ENCODE results near the gene PCDHA7.
A peak's percentile ranks its signal among the peaks of the same experiment; 100 is the strongest.
"Not testable (repeated sequence)": the region's sequence is repeated elsewhere in the genome, so short reads cannot be mapped to it uniquely, and the experiment has no call there.

The PCDHA7 gene

DNA sequence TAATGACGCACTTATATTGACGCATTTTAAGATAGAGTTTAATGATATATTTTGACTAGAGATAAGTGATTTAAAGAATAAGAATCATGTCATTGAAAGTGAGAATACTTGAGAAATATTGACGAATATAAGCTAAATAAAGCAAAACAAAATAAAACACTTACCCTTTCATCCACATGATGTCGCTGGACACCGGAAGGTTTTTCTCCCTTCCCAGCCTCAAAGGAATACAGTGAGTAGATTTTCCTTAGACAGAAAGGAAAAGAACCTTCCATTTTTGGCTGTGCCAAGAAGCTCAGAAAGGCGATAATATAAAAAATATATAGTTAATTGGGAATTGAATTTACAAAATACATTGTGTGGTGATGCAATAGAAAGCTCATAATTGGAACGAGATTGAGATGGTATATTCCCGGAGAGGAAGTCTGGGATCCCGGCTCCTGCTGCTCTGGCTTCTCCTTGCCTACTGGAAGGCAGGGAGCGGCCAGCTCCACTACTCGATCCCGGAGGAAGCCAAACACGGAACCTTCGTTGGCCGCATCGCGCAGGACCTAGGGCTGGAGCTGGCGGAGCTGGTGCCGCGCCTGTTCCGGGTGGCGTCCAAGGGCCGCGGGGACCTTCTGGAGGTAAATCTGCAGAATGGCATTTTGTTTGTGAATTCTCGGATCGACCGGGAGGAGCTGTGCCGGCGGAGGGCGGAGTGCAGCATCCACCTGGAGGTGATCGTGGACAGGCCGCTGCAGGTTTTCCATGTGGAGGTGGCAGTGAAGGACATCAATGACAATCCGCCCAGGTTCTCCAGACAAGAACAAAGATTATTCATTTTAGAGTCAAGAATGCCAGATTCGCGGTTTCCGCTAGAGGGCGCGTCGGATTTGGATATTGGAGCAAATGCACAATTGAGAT lies 12.4 kb upstream of the PCDHA7 start, which contains the start of gene PCDHA5:
Gene PCDHA5 (plus strand): TSS at position 239 of the 906 bp plus-strand sequence.
- DNase-seq (ENCODE audit: low read depth), result no peak
- H3K4me3 ChIP-seq (ENCODE audit: low read depth, low read length), result no peak within 1 kb of the TSS

DNA sequence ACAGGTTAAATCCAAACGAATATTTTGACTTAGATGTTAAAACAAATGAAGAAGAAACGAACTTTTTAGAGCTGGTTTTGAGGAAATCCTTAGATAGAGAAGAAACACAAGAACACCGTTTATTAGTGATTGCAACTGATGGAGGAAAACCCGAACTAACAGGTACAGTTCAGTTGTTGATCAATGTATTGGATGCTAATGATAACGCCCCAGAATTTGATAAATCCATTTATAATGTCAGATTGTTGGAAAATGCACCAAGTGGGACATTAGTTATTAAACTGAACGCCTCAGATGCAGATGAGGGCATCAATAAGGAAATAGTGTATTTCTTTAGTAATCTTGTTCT lies 11.8 kb upstream of the PCDHA7 start:
- no peak overlapping the region for H3K4me3 ChIP-seq (ENCODE audit: low read depth, low read length)
- DNase-seq (ENCODE audit: low read depth), result no peak

DNA sequence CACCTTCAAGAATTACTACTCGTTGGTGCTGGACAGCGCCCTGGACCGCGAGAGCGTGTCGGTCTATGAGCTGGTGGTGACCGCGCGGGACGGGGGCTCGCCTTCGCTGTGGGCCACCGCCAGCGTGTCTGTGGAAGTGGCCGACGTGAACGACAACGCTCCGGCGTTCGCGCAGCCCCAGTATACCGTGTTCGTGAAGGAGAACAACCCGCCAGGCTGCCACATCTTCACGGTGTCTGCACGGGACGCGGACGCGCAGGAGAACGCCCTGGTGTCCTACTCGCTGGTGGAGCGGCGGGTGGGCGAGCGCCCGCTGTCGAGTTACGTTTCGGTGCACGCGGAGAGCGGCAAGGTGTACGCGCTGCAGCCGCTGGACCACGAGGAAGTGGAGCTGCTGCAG lies 11.1 kb upstream of the PCDHA7 start:
- not testable (repeated sequence) for DNase-seq (ENCODE audit: low read depth); H3K4me3 ChIP-seq (ENCODE audit: low read depth, low read length)

DNA sequence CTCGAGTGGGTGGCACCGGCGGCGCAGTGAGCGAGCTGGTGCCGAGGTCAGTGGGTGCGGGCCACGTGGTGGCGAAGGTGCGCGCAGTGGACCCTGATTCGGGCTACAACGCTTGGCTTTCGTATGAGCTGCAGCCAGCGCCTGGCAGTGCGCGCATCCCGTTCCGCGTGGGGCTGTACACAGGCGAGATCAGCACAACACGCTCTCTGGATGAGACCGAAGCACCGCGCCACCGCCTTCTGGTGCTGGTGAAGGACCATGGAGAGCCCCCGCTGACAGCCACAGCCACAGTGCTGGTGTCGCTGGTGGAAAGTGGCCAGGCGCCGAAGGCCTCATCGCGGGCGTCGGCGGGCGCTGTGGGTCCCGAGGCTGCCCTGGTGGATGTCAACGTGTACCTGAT lies 10.6 kb upstream of the PCDHA7 start:
- no peak for DNase-seq (ENCODE audit: low read depth)

DNA sequence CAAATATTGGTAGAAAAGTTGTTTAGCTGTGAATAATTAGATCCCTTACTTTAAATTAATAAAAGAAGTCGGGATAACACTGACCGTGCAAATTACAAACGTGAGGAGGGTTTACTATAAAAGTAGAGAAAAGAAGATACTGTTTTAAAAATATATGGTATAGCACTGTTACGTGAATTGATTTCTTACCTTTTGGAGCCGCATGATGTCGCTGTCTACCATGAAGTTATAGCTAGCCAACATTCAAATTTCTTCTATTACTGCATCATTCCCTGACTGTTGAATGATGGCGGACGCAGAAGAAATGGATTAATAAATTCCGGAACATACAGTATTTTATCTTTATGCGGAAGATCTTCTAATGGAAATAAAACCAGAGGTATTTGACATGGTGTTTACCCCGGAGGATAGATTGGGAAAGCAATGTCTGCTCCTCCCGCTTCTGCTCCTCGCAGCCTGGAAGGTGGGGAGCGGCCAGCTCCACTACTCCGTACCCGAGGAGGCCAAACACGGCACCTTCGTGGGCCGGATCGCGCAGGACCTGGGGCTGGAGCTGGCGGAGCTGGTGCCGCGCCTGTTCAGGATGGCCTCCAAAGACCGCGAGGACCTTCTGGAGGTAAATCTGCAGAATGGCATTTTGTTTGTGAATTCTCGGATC lies 6.2 kb upstream of the PCDHA7 start, which contains the start of gene PCDHA6:
Gene PCDHA6 (plus strand): TSS at position 257 of the 658 bp plus-strand sequence. CDS start 132 bp downstream, at position 389.
- no peak for DNase-seq (ENCODE audit: low read depth)
- H3K4me3 ChIP-seq (ENCODE audit: low read depth, low read length), result peak within 1 kb of the TSS; percentile 23

More for the DNA sequence above, 10.6 kb upstream of the PCDHA7 start:
- H3K4me3 ChIP-seq (ENCODE audit: low read depth, low read length), result no peak overlapping the region

DNA sequence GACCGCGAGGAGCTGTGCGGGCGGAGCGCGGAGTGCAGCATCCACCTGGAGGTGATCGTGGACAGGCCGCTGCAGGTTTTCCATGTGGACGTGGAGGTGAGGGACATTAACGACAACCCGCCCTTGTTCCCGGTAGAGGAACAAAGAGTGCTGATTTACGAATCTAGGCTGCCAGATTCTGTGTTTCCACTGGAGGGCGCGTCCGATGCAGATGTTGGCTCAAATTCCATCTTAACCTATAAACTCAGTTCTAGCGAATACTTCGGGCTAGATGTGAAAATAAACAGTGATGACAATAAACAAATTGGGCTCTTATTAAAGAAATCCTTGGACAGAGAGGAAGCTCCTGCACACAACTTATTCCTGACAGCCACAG lies 5.7 kb upstream of the PCDHA7 start:
- H3K4me3 ChIP-seq (ENCODE audit: low read depth, low read length), result no peak overlapping the region
- no peak for DNase-seq (ENCODE audit: low read depth)

DNA sequence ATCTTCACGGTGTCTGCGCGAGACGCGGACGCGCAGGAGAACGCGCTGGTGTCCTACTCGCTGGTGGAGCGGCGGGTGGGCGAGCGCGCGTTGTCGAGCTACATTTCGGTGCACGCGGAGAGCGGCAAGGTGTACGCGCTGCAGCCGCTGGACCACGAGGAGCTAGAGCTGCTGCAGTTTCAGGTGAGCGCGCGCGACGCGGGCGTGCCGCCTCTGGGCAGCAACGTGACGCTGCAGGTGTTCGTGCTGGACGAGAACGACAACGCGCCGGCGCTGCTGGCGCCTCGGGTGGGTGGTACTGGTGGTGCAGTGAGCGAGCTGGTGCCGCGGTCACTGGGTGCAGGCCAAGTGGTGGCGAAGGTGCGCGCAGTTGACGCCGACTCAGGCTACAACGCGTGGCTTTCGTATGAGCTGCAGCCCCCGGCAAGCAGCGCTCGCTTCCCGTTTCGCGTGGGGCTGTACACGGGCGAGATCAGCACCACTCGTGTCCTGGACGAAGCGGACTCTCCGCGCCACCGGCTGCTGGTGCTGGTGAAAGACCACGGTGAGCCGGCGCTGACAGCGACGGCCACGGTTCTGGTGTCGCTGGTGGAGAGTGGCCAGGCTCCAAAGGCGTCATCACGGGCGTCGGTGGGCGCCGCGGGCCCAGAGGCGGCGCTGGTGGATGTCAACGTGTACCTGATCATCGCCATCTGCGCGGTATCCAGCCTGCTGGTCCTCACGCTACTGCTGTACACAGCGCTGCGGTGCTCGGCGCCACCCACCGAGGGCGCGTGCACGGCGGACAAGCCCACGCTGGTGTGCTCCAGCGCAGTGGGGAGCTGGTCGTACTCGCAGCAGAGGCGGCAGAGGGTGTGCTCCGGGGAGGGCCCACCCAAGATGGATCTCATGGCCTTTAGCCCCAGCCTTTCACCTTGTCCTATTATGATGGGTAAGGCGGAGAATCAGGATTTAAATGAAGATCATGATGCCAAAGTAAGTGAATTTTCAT lies 4.3 kb upstream of the PCDHA7 start:
- not testable (repeated sequence) for H3K4me3 ChIP-seq (ENCODE audit: low read depth, low read length); DNase-seq (ENCODE audit: low read depth)

DNA sequence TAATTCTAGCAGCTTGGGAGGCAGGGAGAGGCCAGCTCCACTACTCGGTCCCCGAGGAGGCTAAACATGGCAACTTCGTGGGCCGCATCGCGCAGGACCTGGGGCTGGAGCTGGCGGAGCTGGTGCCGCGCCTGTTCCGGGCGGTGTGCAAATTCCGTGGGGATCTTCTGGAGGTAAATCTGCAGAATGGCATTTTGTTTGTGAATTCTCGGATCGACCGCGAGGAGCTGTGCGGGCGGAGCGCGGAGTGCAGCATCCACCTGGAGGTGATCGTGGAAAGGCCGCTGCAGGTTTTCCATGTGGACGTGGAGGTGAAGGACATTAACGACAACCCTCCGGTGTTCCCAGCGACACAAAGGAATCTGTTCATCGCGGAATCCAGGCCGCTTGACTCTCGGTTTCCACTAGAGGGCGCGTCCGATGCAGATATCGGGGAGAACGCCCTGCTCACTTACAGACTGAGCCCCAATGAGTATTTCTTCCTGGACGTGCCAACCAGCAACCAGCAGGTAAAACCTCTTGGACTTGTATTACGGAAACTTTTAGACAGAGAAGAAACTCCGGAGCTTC lies 455 bp downstream of the PCDHA7 start:
- not testable (repeated sequence) for DNase-seq (ENCODE audit: low read depth)
- peak overlapping the region; percentile 26 for H3K4me3 ChIP-seq (ENCODE audit: low read depth, low read length)

DNA sequence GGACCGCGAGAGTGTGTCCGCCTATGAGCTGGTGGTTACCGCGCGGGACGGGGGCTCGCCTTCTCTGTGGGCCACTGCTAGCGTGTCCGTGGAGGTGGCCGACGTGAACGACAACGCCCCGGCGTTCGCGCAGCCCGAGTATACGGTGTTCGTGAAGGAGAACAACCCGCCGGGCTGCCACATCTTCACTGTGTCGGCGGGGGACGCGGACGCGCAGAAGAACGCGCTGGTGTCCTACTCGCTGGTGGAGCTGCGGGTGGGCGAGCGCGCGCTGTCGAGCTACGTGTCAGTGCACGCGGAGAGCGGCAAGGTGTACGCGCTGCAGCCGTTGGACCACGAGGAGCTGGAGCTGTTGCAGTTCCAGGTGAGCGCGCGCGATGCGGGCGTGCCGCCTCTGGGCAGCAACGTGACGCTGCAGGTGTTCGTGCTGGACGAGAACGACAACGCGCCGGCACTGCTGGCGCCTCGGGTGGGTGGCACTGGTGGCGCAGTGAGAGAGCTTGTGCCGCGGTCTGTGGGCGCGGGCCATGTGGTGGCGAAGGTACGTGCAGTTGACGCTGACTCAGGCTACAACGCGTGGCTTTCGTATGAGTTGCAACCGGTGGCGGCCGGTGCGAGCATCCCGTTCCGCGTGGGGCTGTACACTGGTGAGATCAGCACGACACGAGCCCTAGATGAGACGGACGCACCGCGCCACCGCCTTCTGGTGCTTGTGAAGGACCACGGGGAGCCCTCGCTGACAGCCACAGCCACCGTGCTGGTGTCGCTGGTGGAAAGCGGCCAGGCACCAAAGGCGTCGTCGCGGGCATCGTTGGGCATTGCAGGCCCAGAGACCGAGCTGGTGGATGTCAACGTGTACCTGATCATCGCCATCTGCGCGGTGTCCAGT lies 1.8 kb downstream of the PCDHA7 start:
- no peak for DNase-seq (ENCODE audit: low read depth)
- H3K4me3 ChIP-seq (ENCODE audit: low read depth, low read length), result no peak overlapping the region

DNA sequence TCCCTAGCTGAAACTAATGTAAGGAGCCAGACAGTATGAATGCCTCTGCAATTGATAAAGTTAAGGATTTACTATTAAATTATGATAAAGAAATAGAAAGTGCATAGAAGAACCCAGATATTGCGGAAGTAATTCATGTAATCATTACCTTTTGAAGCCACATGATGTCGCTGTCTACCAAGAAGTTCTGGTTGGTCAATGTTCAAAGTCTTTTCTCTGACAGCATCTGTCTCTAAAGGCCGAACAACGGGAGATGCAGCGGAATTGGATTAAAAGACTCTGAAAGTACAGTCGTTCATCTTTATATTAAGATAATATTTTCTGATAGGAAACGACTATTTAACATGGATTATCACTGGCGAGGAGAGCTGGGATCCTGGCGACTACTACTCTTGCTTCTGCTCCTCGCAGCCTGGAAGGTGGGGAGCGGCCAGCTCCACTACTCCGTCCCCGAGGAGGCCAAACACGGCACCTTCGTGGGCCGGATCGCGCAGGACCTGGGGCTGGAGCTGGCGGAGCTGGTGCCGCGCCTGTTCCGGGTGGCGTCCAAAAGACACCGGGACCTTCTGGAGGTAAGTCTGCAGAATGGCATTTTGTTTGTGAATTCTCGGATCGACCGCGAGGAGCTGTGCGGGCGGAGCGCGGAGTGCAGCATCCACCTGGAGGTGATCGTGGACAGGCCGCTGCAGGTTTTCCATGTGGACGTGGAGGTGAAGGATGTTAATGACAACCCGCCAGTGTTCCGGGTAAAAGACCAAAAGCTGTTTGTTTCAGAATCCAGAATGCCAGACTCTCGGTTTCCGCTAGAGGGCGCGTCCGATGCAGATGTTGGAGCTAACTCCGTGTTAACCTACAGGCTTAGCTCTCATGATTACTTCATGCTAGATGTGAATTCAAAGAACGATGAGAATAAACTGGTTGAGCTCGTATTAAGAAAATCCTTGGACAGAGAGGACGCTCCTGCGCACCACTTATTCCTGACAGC lies 7.2 kb downstream of the PCDHA7 start, which contains the start of gene PCDHA8:
Gene PCDHA8 (plus strand): TSS at position 210 of the 985 bp plus-strand sequence. CDS start 135 bp downstream, at position 345.
- no peak within 1 kb of the TSS for H3K4me3 ChIP-seq (ENCODE audit: low read depth, low read length)
- no peak for DNase-seq (ENCODE audit: low read depth)

DNA sequence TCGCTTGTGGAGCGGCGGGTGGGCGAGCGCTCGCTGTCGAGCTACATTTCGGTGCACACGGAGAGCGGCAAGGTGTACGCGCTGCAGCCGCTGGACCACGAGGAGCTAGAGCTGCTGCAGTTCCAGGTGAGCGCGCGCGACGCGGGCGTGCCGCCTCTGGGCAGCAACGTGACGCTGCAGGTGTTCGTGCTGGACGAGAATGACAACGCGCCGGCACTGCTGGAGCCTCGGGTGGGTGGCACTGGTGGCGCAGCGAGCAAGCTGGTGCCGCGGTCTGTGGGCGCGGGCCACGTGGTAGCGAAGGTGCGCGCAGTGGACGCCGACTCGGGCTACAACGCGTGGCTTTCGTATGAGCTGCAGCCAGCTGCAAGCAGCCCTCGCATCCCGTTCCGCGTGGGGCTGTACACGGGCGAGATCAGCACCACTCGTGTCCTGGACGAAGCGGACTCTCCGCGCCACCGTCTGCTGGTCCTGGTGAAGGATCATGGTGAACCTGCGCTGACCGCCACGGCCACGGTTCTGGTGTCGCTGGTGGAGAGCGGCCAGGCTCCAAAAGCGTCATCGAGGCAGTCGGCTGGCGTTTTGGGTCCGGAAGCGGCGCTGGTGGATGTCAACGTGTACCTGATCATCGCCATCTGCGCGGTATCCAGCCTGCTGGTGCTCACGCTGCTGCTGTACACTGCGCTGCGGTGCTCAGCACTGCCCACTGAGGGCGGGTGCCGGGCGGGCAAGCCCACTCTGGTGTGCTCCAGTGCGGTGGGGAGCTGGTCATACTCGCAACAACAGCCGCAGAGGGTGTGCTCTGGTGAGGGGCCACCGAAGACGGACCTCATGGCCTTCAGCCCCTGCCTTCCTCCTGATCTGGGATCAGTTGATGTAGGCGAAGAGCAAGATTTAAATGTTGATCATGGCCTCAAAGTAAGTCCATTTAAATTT lies 9.0 kb downstream of the PCDHA7 start:
- no peak for DNase-seq (ENCODE audit: low read depth)
- no peak overlapping the region for H3K4me3 ChIP-seq (ENCODE audit: low read depth, low read length)

DNA sequence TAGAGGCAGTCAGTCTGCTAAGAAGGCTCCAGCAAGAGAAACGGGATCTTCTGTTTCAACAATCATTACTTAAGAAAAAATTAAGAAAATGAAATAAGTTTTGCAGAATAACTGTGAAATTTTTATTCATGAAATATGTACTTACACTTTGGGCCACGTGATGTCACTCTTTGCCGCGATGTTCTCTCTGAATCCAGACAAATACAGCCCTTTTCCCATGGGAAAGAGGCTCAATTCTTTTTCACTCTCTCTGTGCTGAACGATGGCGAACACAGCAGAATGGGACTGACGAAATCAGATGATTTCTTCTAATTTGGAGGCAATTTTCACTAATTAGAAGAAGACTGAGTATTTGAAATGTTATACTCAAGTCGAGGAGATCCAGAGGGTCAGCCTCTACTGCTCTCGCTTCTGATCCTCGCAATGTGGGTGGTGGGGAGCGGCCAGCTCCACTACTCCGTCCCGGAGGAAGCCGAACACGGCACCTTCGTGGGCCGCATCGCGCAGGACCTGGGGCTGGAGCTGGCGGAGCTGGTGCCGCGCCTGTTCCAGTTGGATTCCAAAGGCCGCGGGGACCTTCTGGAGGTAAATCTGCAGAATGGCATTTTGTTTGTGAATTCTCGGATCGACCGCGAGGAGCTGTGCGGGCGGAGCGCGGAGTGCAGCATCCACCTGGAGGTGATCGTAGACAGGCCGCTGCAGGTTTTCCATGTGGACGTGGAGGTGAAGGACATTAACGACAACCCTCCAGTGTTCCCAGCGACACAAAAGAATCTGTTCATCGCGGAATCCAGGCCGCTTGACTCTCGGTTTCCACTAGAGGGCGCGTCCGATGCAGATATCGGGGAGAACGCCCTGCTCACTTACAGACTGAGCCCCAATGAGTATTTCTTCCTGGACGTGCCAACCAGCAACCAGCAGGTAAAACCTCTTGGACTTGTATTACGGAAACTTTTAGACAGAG lies 14.4 kb downstream of the PCDHA7 start, which contains the start of gene PCDHA9:
Gene PCDHA9 (plus strand): TSS at position 244 of the 964 bp plus-strand sequence. CDS start 114 bp downstream, at position 358.
- H3K4me3 ChIP-seq (ENCODE audit: low read depth, low read length); DNase-seq (ENCODE audit: low read depth): not testable (repeated sequence)

DNA sequence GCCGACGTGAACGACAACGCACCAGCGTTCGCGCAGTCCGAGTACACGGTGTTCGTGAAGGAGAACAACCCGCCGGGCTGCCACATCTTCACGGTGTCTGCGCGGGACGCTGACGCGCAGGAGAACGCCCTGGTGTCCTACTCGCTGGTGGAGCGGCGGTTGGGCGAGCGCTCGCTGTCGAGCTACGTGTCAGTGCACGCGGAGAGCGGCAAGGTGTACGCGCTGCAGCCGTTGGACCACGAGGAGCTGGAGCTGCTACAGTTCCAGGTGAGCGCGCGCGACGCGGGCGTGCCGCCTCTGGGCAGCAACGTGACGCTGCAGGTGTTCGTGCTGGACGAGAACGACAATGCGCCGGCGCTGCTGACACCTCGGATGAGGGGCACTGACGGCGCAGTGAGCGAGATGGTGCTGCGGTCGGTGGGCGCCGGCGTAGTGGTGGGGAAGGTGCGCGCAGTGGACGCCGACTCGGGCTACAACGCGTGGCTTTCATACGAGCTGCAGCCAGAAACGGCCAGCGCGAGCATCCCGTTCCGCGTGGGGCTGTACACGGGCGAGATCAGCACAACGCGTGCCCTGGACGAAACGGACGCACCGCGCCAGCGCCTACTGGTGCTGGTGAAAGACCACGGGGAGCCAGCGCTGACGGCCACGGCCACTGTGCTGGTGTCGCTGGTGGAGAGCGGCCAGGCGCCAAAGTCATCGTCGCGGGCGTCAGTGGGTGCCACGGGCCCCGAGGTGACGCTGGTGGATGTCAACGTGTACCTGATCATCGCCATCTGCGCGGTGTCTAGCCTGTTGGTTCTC lies 16.0 kb downstream of the PCDHA7 start:
- DNase-seq (ENCODE audit: low read depth); H3K4me3 ChIP-seq (ENCODE audit: low read depth, low read length): not testable (repeated sequence)
